H1 (cell line): ENCODE results near the gene STIM1. TPM values are rescaled to one million over a fixed set of nuclear protein-coding genes. Genes with fewer than 3 reads are reported as not detected.

ENCODE experiments used
- KDM1A ChIP-seq: fragments of 200-600, 300-600 bp; sonication (generic); IDR thresholded peaks from 2 replicates; pipeline ENCODE4 v1.7.1; 2016; ENCODE audit warnings: mild to moderate bottlenecking, low read length, borderline replicate concordance
- POU5F1 ChIP-seq: IDR thresholded peaks from 2 replicates; pipeline ENCODE4 v1.6.1; 2011; ENCODE audit warnings: low read depth, mild to moderate bottlenecking, low read length, moderate library complexity
- RFX5 ChIP-seq: IDR thresholded peaks from 2 replicates; pipeline ENCODE4 v1.6.1; 2011; ENCODE audit warnings: low read depth, low read length, improper control_type of control experiment, borderline replicate concordance
- SIRT6 ChIP-seq: IDR thresholded peaks from one replicate; pipeline ENCODE4 v1.7.1; 2012; ENCODE audit warnings: low read length, inconsistent platforms
- SIX5 ChIP-seq: IDR thresholded peaks from 2 replicates; pipeline ENCODE4 v1.6.1; 2011; ENCODE audit warnings: mild to moderate bottlenecking, low read depth, low read length
- SUZ12 ChIP-seq: fragments of 200-600 bp; sonication (generic); IDR thresholded peaks from 2 replicates; pipeline ENCODE4 v1.6.1; 2012; ENCODE audit warnings: mild to moderate bottlenecking, inconsistent platforms, low read length, moderate library complexity, mixed read lengths
- ZNF274 ChIP-seq: IDR thresholded peaks from 2 replicates; pipeline ENCODE4 v1.7.0; 2012; ENCODE audit warnings: low read length, borderline replicate concordance; ENCODE audit errors: extremely low read depth
- polyA plus RNA-seq, 7 experiments: library from polyadenylated mRNA; depleted of rRNA in 3 of 7; stranded (reverse) in 5 of 7; unstranded in 2 of 7; fragments of >200 nt in 5 of 7; fragments of 200-250 nt in 2 of 7; gene quantifications; 1 replicate in 5 of 7; 2 replicates in 1 of 7; 4 replicates in 1 of 7; pipeline versions ENCODE4 v1.2.1 to v1.2.3, GENCODE V29; 2011 to 2013; ENCODE audit warnings: missing spikeins in 2 of 7, mixed read lengths in 2 of 7
- total RNA-seq: library from RNA; stranded (reverse); fragmentation: NEBNext Ultra II Directional; extraction: Animal tissue kit (Norgen Biotek cat#: 25700); gene quantifications from 2 replicates; pipeline ENCODE4 v1.2.1, GENCODE V29; 2021

STIM1 gene
- total and polyA plus RNA-seq, 2 of the 8 experiments (the other 6 are each of a cell fraction or from before 2014, with no cell fraction given): 11.1 to 12.2 TPM

DNA sequence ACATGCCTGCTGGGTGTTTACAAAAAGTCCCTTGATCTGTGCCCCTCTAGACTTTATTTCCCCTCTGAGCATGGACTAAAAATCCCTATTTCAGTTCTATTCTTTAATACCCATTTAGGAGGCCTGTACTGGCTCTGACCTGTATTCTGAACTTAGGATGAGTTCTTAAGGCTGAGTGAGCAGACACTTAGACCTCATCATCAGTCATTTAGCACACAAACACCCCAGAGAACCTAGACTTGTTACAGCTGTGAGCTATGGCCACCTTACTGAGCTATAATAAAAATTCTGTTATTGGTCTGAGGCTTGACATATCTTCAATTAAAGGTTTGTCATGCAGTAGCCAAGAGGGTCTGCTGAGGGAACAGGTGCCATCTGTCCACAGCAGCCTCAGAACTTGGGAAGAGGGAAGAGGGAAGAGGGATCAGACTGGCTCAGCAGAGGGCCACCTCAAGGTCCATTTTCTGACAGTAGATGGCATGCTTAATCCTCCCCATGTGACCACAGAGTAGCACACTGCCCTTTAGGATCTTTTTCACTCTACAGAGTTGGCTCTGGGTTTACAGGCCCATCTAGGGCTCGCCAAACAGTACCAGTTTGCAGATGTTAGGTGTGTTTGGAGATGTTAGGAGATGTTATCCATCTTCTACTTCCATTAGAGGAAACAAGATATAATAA lies 209.0 kb downstream of the STIM1 start (continued):
- TF ChIP-seq RFX5 (no peak), KDM1A (no peak), SIX5 (no peak), SUZ12 (no peak), ZNF274 (no peak), SIRT6 (no peak), POU5F1 (no peak)
